GM19455 (cell line): ENCODE measurements around the gene ZIC3.

ENCODE experiments used
- ATAC-seq: cut with Tn5 transposase; IDR thresholded peaks from one replicate; pipeline ENCODE4 v1.9.1; 2021; ENCODE audit not compliant: unreplicated experiment

Gene ZIC3

GRCh38 chrX:137573324-137574101, 7.6 kb downstream of the ZIC3 start:
- no peak for ATAC-seq

GRCh38 chrX:137574102-137574783, 8.3 kb downstream of the ZIC3 start:
- no peak for ATAC-seq

- ATAC-seq = no peak
Observed at GRCh38 chrX:137574784-137575293, 8.9 kb downstream of the ZIC3 start.

GRCh38 chrX:137575596-137576255, 9.8 kb downstream of the ZIC3 start:
- no peak for ATAC-seq

GRCh38 chrX:137587151-137587550, 21.2 kb downstream of the ZIC3 start:
- ATAC-seq = no peak

- ATAC-seq = no peak
Observed at GRCh38 chrX:137600769-137601168, 34.8 kb downstream of the ZIC3 start.
